ENCODE data around the gene MROH2A. TPM values are rescaled to one million over a fixed set of nuclear protein-coding genes. Genes with fewer than 3 reads are reported as not detected.

MROH2A gene
- total and polyA plus RNA-seq, 4 donors: 0.80 TPM; not detected in 3

- Histone ChIP-seq H3K4me3 (no peak overlapping the region), H3K36me3 (ENCODE audit: control insufficient read depth in 4 of 4, insufficient read depth in 4 of 4, low read length in 4 of 4) (no peaks in the 10 kb centered on the region), H3K4me1 (ENCODE audit: control insufficient read depth in 5 of 5, insufficient read depth in 5 of 5, low read length in 5 of 5) (no peaks in the 10 kb centered on the region), H3K27me3 (ENCODE audit: control insufficient read depth in 3 of 3, insufficient read depth in 3 of 3, low read length in 2 of 3) (no peaks in the 10 kb centered on the region), H3K9me3 (ENCODE audit: control insufficient read depth in 4 of 4, insufficient read depth in 3 of 4, low read length in 3 of 4) (peaks cover 0 to 2% (median 0%) of the 10 kb centered on the region in 4 donors), H3K9ac (ENCODE audit: insufficient read depth in 1 of 2, low read length in 2 of 2) (no peak overlapping the region), H3K27ac (ENCODE audit: low read depth in 1 of 2, low read length in 1 of 2) (no peak overlapping the region)
- no peak for TF ChIP-seq CTCF (IDR thresholded peaks at IDR 0.05; ENCODE audit: control extremely low read depth, extremely low read depth)
- no peak for DNase-seq
- ATAC-seq (ENCODE audit: insufficient read depth, low FRiP score): no peak
- 92 to 98% methylated on average over 3 of the region's 3 CpGs for WGBS, 2 donors
These were observed 43.1 kb downstream of the MROH2A start for GRCh38 chr2:233821196-233821595.

- WGBS, 2 donors: 92 to 95% methylated on average over 8 of the region's 8 CpGs
- no peaks in the 10 kb centered on the region for H3K4me1 ChIP-seq (ENCODE audit: control insufficient read depth in 5 of 5, insufficient read depth in 5 of 5, low read length in 5 of 5)
- TF ChIP-seq CTCF (IDR thresholded peaks at IDR 0.05; ENCODE audit: control extremely low read depth, extremely low read depth): no peak
- H3K27me3 ChIP-seq (ENCODE audit: control insufficient read depth in 3 of 3, insufficient read depth in 3 of 3, low read length in 2 of 3): no peaks in the 10 kb centered on the region
- no peak overlapping the region for H3K27ac ChIP-seq (ENCODE audit: low read depth in 1 of 2, low read length in 1 of 2)
- ATAC-seq (ENCODE audit: insufficient read depth, low FRiP score) (no peak), DNase-seq (no peak)
- peaks cover 0 to 2% (median 0%) of the 10 kb centered on the region in 4 donors for H3K9me3 ChIP-seq (ENCODE audit: control insufficient read depth in 4 of 4, insufficient read depth in 3 of 4, low read length in 3 of 4)
- H3K4me3 ChIP-seq: no peak overlapping the region
- no peak overlapping the region for H3K9ac ChIP-seq (ENCODE audit: insufficient read depth in 1 of 2, low read length in 2 of 2)
- H3K36me3 ChIP-seq (ENCODE audit: control insufficient read depth in 4 of 4, insufficient read depth in 4 of 4, low read length in 4 of 4): no peaks in the 10 kb centered on the region
These were observed 43.6 kb downstream of the MROH2A start for GRCh38 chr2:233821709-233822100.

GRCh38 chr2:233822101-233822771 is 44.1 kb downstream of the MROH2A start:
- Histone ChIP-seq H3K4me3 (no peak overlapping the region), H3K36me3 (ENCODE audit: control insufficient read depth in 4 of 4, insufficient read depth in 4 of 4, low read length in 4 of 4) (no peaks in the 10 kb centered on the region), H3K9me3 (ENCODE audit: control insufficient read depth in 4 of 4, insufficient read depth in 3 of 4, low read length in 3 of 4) (peaks cover 0 to 2% (median 0%) of the 10 kb centered on the region in 4 donors), H3K27ac (ENCODE audit: low read depth in 1 of 2, low read length in 1 of 2) (no peak overlapping the region), H3K9ac (ENCODE audit: insufficient read depth in 1 of 2, low read length in 2 of 2) (no peak overlapping the region), H3K27me3 (ENCODE audit: control insufficient read depth in 3 of 3, insufficient read depth in 3 of 3, low read length in 2 of 3) (no peaks in the 10 kb centered on the region), H3K4me1 (ENCODE audit: control insufficient read depth in 5 of 5, insufficient read depth in 5 of 5, low read length in 5 of 5) (no peaks in the 10 kb centered on the region)
- no peak for TF ChIP-seq CTCF (IDR thresholded peaks at IDR 0.05; ENCODE audit: control extremely low read depth, extremely low read depth)
- 89 to 91% methylated on average over 21 of the region's 21 CpGs for WGBS, 2 donors
- no peak for ATAC-seq (ENCODE audit: insufficient read depth, low FRiP score)
- peak in 1 of 3 donors; percentile 1 for DNase-seq
